Parathyroid adenoma (tissue), 2 donors: ENCODE measurements around the gene KRT33B.

Source experiments
- H2AFZ ChIP-seq: fragments of 300-600 bp; sonication (generic); one replicate; pipeline ENCODE4 v1.7.0; 2017; ENCODE audit warnings: antibody characterized with exemption, mild to moderate bottlenecking
- H3K27ac ChIP-seq: fragments of 300-600 bp; sonication (generic); one replicate; pipeline ENCODE4 v1.7.0; 2017
- H3K27me3 ChIP-seq: fragments of 300-600 bp; sonication (generic); one replicate; pipeline ENCODE4 v1.7.0; 2017; ENCODE audit warnings: low read length; ENCODE audit not compliant: control insufficient read depth, insufficient read depth
- H3K36me3 ChIP-seq: fragments of 300-600 bp; sonication (generic); one replicate; pipeline ENCODE4 v1.7.0; 2017; ENCODE audit warnings: low read length; ENCODE audit not compliant: control insufficient read depth, insufficient read depth
- H3K4me1 ChIP-seq: fragments of 300-600 bp; sonication (generic); one replicate; pipeline ENCODE4 v1.7.0; 2017; ENCODE audit warnings: control low read depth
- H3K4me2 ChIP-seq: fragments of 300-600 bp; sonication (generic); one replicate; pipeline ENCODE4 v1.7.0; 2017; ENCODE audit warnings: low read length
- H3K4me3 ChIP-seq: fragments of 300-600 bp; sonication (generic); one replicate; pipeline ENCODE4 v1.7.0; 2017; ENCODE audit warnings: low read depth, low read length
- H3K79me2 ChIP-seq: fragments of 300-600 bp; sonication (generic); one replicate; pipeline ENCODE4 v1.7.0; 2017; ENCODE audit warnings: control low read depth
- H3K9ac ChIP-seq: fragments of 300-600 bp; sonication (generic); one replicate; pipeline ENCODE4 v1.7.0; 2017; ENCODE audit warnings: mild to moderate bottlenecking
- H3K9me3 ChIP-seq: fragments of 300-600 bp; sonication (generic); one replicate; pipeline ENCODE4 v1.7.0; 2017; ENCODE audit warnings: low read length; ENCODE audit not compliant: control insufficient read depth
- TF ChIP-seq, protein P1 (sequence below): fragments of 300-600 bp; sonication (generic); IDR thresholded peaks from one replicate; pipeline ENCODE4 v1.7.0; 2017; ENCODE audit warnings: antibody characterized with exemption, mild to moderate bottlenecking
- donor health status: primary hyperparathyroidism.

Gene KRT33B

DNA sequence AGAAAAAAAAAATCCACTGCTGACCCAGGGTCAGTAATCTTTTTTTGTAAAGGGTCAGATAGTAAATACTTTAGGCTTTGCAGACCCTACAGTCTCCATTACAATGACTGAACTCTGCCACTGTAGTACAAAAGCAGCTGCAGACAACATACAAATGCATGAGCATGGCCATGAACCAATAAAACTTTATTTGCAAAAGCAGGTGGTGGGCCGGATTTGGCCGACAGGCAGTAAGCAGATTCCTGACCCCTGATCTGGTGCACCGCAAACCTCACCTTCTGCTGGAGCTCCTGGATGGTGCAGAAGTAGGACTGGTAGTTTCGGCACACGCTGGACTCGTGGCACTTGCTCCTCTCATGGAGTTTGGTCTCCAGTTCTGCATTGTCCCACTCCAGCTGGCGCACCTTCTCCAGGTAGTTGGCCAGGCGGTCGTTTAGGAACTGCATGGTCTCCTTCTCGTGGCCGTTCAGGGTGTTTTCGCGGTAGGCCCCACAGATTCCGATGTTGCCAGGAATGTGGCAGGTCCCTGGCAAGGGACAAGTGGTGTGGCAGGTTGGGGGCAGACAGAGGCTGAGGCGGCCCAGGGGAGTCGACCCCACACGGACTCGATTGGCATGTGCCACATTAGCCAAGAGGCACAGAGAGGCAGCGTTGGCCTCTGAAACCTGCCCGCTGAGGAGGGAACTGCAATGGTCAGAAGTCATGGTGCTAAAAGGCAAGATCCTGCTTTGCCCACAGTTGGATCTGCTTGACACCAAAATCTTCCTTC is 41.6 kb upstream of the KRT33B start:
- no peak overlapping the region for H3K4me2 ChIP-seq
- no peaks in the 10 kb centered on the region for H3K9me3 ChIP-seq
- TF ChIP-seq, protein P1, sequence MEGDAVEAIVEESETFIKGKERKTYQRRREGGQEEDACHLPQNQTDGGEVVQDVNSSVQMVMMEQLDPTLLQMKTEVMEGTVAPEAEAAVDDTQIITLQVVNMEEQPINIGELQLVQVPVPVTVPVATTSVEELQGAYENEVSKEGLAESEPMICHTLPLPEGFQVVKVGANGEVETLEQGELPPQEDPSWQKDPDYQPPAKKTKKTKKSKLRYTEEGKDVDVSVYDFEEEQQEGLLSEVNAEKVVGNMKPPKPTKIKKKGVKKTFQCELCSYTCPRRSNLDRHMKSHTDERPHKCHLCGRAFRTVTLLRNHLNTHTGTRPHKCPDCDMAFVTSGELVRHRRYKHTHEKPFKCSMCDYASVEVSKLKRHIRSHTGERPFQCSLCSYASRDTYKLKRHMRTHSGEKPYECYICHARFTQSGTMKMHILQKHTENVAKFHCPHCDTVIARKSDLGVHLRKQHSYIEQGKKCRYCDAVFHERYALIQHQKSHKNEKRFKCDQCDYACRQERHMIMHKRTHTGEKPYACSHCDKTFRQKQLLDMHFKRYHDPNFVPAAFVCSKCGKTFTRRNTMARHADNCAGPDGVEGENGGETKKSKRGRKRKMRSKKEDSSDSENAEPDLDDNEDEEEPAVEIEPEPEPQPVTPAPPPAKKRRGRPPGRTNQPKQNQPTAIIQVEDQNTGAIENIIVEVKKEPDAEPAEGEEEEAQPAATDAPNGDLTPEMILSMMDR: no peak
- H3K4me3 ChIP-seq: no peak overlapping the region
- H2AFZ ChIP-seq: no peak overlapping the region
- H3K4me1 ChIP-seq: no peaks in the 10 kb centered on the region
- no peaks in the 10 kb centered on the region for H3K79me2 ChIP-seq
- no peak overlapping the region for H3K9ac ChIP-seq
- no peaks in the 10 kb centered on the region for H3K36me3 ChIP-seq
- no peak overlapping the region for H3K27ac ChIP-seq
- no peaks in the 10 kb centered on the region for H3K27me3 ChIP-seq

DNA sequence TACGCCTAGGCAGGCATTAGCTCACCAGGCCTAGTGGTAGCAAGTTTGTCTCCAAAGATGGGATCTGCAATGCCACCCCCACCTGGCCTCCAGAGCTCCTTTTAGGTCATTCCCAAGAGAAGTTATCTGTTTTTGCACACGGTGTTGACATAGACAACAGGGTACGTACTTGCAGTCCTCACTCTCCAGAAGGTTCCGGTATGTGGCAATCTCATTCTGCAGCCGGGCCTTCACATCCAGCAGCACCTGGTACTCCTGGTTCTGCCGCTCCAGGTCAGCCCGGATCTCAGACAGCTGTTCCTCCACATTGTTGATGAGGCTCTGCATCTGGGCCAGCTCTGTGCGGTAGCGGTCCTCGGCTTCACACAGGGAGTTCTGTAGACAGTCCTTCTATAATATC is 37.6 kb upstream of the KRT33B start:
- H3K27me3 ChIP-seq: no peaks in the 10 kb centered on the region
- H3K9me3 ChIP-seq: no peaks in the 10 kb centered on the region
- no peak overlapping the region for H3K4me2 ChIP-seq
- no peaks in the 10 kb centered on the region for H3K4me1 ChIP-seq
- TF ChIP-seq, protein P1: no peak
- no peak overlapping the region for H3K27ac ChIP-seq
- no peaks in the 10 kb centered on the region for H3K36me3 ChIP-seq
- no peak overlapping the region for H3K4me3 ChIP-seq
- no peak overlapping the region for H2AFZ ChIP-seq
- no peak overlapping the region for H3K9ac ChIP-seq
- no peaks in the 10 kb centered on the region for H3K79me2 ChIP-seq

DNA sequence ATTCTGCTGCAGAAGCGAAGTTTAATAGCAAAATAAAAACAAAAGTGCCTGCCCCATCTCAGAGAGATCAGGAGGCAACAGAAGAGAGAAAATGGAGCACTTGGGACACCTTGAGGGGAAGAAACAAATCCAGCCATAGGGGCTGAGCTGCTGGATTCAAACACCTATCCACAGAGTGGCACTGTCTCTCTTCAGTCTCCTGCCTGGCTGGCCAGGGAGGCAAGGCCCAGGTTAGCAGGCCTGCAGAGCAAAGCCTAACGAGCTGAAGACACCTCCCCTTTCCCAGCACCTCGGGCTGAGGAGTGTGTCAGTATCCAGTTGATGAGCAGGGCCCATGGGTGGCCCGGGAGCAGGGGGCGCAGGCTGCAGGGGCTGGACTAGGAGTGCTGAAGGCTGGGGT is 36.6 kb upstream of the KRT33B start:
- H3K27ac ChIP-seq: no peak overlapping the region
- no peaks in the 10 kb centered on the region for H3K36me3 ChIP-seq
- H3K9me3 ChIP-seq: no peaks in the 10 kb centered on the region
- H3K27me3 ChIP-seq: no peaks in the 10 kb centered on the region
- TF ChIP-seq, protein P1: no peak
- H3K4me3 ChIP-seq: no peak overlapping the region
- H3K4me2 ChIP-seq: no peak overlapping the region
- H2AFZ ChIP-seq: no peak overlapping the region
- H3K4me1 ChIP-seq: no peaks in the 10 kb centered on the region
- no peaks in the 10 kb centered on the region for H3K79me2 ChIP-seq
- H3K9ac ChIP-seq: no peak overlapping the region

DNA sequence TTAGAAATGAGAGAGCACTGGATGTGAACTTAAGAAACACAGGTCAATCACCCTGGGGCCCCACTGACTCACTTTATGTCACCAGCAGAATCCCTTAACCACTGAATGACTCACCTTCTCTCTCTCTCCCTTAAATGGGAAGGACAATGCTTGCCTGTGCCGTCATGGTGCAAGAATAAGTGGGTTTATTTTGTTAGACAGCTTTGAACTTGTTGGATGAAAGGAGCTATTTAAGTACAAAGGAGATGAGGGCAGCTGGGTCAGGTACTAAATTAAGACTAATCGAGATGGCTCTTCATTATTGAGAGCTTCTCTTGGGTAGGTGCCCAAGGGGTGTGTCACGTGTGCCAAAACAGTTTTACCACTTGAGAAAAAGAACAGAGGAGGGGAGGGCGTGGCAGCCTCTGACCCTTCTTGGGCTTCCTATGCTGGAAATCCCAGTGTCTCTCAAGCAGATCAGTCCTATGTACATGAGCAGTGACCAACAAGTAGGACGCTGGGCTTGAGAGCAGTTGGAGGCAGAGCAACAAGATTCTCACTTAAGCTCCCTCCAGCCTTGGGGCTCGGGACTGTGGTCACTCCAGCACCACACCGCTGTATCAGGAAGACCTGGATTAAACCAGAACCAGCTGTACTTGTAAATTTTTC is 34.5 kb upstream of the KRT33B start:
- Histone ChIP-seq H3K9me3 (no peaks in the 10 kb centered on the region), H3K27me3 (no peaks in the 10 kb centered on the region), H3K27ac (no peak overlapping the region), H3K4me3 (no peak overlapping the region), H3K9ac (no peak overlapping the region), H3K4me2 (no peak overlapping the region), H3K79me2 (no peaks in the 10 kb centered on the region), H2AFZ (no peak overlapping the region), H3K4me1 (no peaks in the 10 kb centered on the region), H3K36me3 (no peaks in the 10 kb centered on the region)
- TF ChIP-seq, protein P1: no peak
